Neuronal stem cell (in vitro differentiated cells): ENCODE data around the gene SDE2. TPM values are rescaled to one million over a fixed set of nuclear protein-coding genes. Genes with fewer than 3 reads are reported as not detected.

Source experiments
- DNase-seq: peaks from one replicate; pipeline ENCODE4 v3.0.0-alpha.2; 2013; ENCODE audit warnings: low spot score
- H2AFZ ChIP-seq: one replicate; pipeline ENCODE4 v1.6.1; 2013; ENCODE audit warnings: mild to moderate bottlenecking, low read length, inconsistent platforms
- H2AK5ac ChIP-seq: 2 replicates; pipeline ENCODE4 v1.6.1; 2013; ENCODE audit warnings: low read depth, mild to moderate bottlenecking, inconsistent platforms, low read length, moderate library complexity, mixed read lengths
- H2BK120ac ChIP-seq: 2 replicates; pipeline ENCODE4 v1.6.1; 2013; ENCODE audit warnings: low read depth, mild to moderate bottlenecking, inconsistent platforms, low read length, moderate library complexity, mixed read lengths
- H2BK12ac ChIP-seq: one replicate; pipeline ENCODE4 v1.6.1; 2013; ENCODE audit warnings: low read length, inconsistent platforms
- H2BK15ac ChIP-seq: 2 replicates; pipeline ENCODE4 v1.6.1; 2013; ENCODE audit warnings: mild to moderate bottlenecking, low read length, inconsistent platforms, mixed read lengths
- H2BK5ac ChIP-seq: one replicate; pipeline ENCODE4 v1.6.1; 2013; ENCODE audit warnings: inconsistent platforms, mild to moderate bottlenecking, low read length, moderate library complexity
- H3K14ac ChIP-seq: one replicate; pipeline ENCODE4 v1.6.1; 2013; ENCODE audit warnings: low read length, inconsistent platforms
- H3K18ac ChIP-seq: 2 replicates; pipeline ENCODE4 v1.6.1; 2013; ENCODE audit warnings: low read length, inconsistent platforms
- H3K23ac ChIP-seq: 2 replicates; pipeline ENCODE4 v1.6.1; 2013; ENCODE audit warnings: low read depth, mild to moderate bottlenecking, mixed read lengths, low read length, inconsistent platforms; ENCODE audit not compliant: poor library complexity
- H3K27ac ChIP-seq: replicated peaks from 3 replicates; pipeline ENCODE4 v1.5.1; 2013; ENCODE audit warnings: low read length, inconsistent platforms
- H3K27me3 ChIP-seq, 3 experiments: 2 replicates each; pipeline ENCODE4 v1.6.1; 2013; ENCODE audit warnings: low read length in 3 of 3, mild to moderate bottlenecking in 2 of 3, inconsistent platforms in 1 of 3, low read depth in 1 of 3, mixed read lengths in 1 of 3, moderate library complexity in 1 of 3; ENCODE audit not compliant: control insufficient read depth in 3 of 3, insufficient read depth in 3 of 3
- H3K36me3 ChIP-seq, 2 donors: replicated peaks in 1 of 2; 2 replicates each; pipeline ENCODE4 v1.6.1; 2013; ENCODE audit warnings: low read length in 2 of 2; ENCODE audit not compliant: control insufficient read depth in 2 of 2, insufficient read depth in 2 of 2
- H3K4ac ChIP-seq: 2 replicates; pipeline ENCODE4 v1.6.1; 2013; ENCODE audit warnings: inconsistent platforms, mild to moderate bottlenecking, low read length, moderate library complexity
- H3K4me1 ChIP-seq, 2 donors: 1 replicate in 1 of 2; 2 replicates in 1 of 2; pipeline ENCODE4 v1.6.1; 2013; ENCODE audit warnings: low read length in 2 of 2, low read depth in 1 of 2; ENCODE audit not compliant: control insufficient read depth in 2 of 2, insufficient read depth in 1 of 2
- H3K4me2 ChIP-seq: one replicate; pipeline ENCODE4 v1.6.1; 2013; ENCODE audit warnings: mild to moderate bottlenecking, low read length, inconsistent platforms; ENCODE audit not compliant: insufficient read depth, poor library complexity, severe bottlenecking
- H3K4me3 ChIP-seq, 2 donors: 2 replicates each; pipeline ENCODE4 v1.5.1; 2013; ENCODE audit warnings: low read length in 2 of 2, mild to moderate bottlenecking in 2 of 2, inconsistent platforms in 1 of 2, moderate library complexity in 1 of 2
- H3K79me1 ChIP-seq: one replicate; pipeline ENCODE4 v1.6.1; 2013; ENCODE audit warnings: low read depth, mild to moderate bottlenecking, inconsistent platforms, low read length, moderate library complexity
- H3K9ac ChIP-seq: one replicate; pipeline ENCODE4 v1.6.1; 2013; ENCODE audit warnings: mild to moderate bottlenecking, low read depth, low read length, inconsistent platforms; ENCODE audit not compliant: poor library complexity
- H3K9me3 ChIP-seq, 2 donors: replicated peaks in 1 of 2; 2 replicates each; pipeline versions ENCODE3 to v1.6.1; 2013; ENCODE audit warnings: low read length in 2 of 2, mild to moderate bottlenecking in 2 of 2, inconsistent platforms in 1 of 2, low read depth in 1 of 2, mixed read lengths in 1 of 2, moderate library complexity in 1 of 2; ENCODE audit not compliant: control insufficient read depth in 2 of 2, insufficient read depth in 1 of 2
- H4K8ac ChIP-seq: one replicate; pipeline ENCODE4 v1.6.1; 2013; ENCODE audit warnings: low read depth, mild to moderate bottlenecking, inconsistent platforms, low read length, moderate library complexity
- H4K91ac ChIP-seq: one replicate; pipeline ENCODE4 v1.6.1; 2013; ENCODE audit warnings: low read length, low read depth, mild to moderate bottlenecking, inconsistent platforms; ENCODE audit not compliant: poor library complexity
- WGBS, 2 donors: extraction: QIAGEN DNeasy Blood & Tissue Kit; methylation state at CpG; one replicate each; pipeline ENCODE4 v1.1.7; 2013; ENCODE audit warnings: missing lambda C conversion rate in 2 of 2, mixed read lengths in 1 of 2; ENCODE audit not compliant: insufficient read length in 2 of 2, insufficient replicate concordance in 1 of 2; ENCODE audit errors: extremely low coverage in 2 of 2; 5-methylcytosine and 5-hydroxymethylcytosine counted together
- small RNA-seq: library from polyadenylated mRNA; stranded (forward); fragments of <200 nt; extraction: miRNeasy Mini kit (QIAGEN cat#:217004); gene quantifications from one replicate; pipeline ENCODE3, GENCODE V24; 2013; ENCODE audit not compliant: insufficient read depth

Gene SDE2

DNA sequence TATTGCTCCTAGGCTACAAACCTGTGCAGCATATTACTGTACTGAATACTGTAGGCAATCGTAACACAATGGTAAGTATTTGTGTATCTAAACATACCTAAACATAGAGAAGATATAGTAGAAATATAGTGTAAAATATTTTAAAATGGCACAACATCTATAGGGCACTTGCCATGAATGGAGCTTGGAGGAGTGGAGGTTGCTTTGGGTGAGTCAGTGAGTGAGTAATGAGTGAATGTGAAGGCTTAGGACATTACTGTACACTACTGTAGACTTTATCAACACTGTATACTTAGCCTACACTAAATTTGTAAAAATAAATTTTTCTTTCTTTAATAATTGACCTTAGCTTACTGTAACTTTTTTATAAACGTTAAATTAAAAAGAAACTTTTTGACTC, 66.1 kb downstream of the SDE2 start:
- Histone ChIP-seq H2BK120ac (no peak overlapping the region), H4K91ac (no peak overlapping the region), H3K4me2 (no peak overlapping the region), H3K4me3 (no peak overlapping the region), H3K9me3 (no peaks in the 10 kb centered on the region), H3K23ac (no peak overlapping the region), H2BK15ac (no peak overlapping the region), H3K27me3 (no peaks in the 10 kb centered on the region), H3K18ac (no peak overlapping the region), H3K4me1 (peaks cover 0 to 1% of the 10 kb centered on the region in 2 donors), H4K8ac (no peak overlapping the region), H2AK5ac (no peak overlapping the region), H3K79me1 (no peaks in the 10 kb centered on the region), H3K27ac (no peak overlapping the region), H3K9ac (no peak overlapping the region), H2BK12ac (no peak overlapping the region), H2AFZ (no peak overlapping the region), H3K14ac (no peak overlapping the region), H2BK5ac (no peak overlapping the region), H3K4ac (no peak overlapping the region), H3K36me3 (no peaks in the 10 kb centered on the region)
- no CpG with 5 or more reads among the region's 2 CpGs for WGBS, 2 donors
- no peak for DNase-seq

Small RNAs within 50 kb of the gene (small RNA-seq; reads per million reads assigned to genes)
- gene AL117348.1 (not detected), gene NDUFA3P3 (not detected)
